Subcutaneous adipose tissue (tissue), 4 donors: Measurements from ENCODE around the gene SLC37A4. TPM values are rescaled to one million over a fixed set of nuclear protein-coding genes. Genes with fewer than 3 reads are reported as not detected.

Source experiments
- CTCF ChIP-seq: fragments of 450-650 bp; IDR thresholded peaks from one replicate; pipeline ENCODE4 v1.5.1; 2016; ENCODE audit warnings: low read depth, mild to moderate bottlenecking, control low read depth, antibody characterized with exemption, moderate library complexity
- total RNA-seq, 4 donors: library from RNA; depleted of rRNA; stranded (reverse); fragments of >200 nt; gene quantifications; one replicate each; pipeline ENCODE4 v1.1.0, GENCODE V29; 2016

SLC37A4 gene
- total RNA-seq, 4 donors from 2014 or later: 8.8 to 19.9 (median 17.4) TPM

GRCh38 chr11:119024430-119025098 is 6.1 kb downstream of the SLC37A4 start:
- no peak for TF ChIP-seq CTCF

GRCh38 chr11:119023741-119024140 is 6.9 kb downstream of the SLC37A4 start:
- TF ChIP-seq CTCF: no peak

GRCh38 chr11:119021631-119022030 is 9.0 kb downstream of the SLC37A4 start:
- TF ChIP-seq CTCF: no peak

GRCh38 chr11:119019996-119020395 is 10.7 kb downstream of the SLC37A4 start:
- TF ChIP-seq CTCF: no peak

- no peak for TF ChIP-seq CTCF
Measured at GRCh38 chr11:119018074-119018938, 12.4 kb downstream of the SLC37A4 start, which contains the start of the genes RPS25 and TRAPPC4. Gene RPS25 (minus strand): TSS chr11:119018343. CDS start chr11:119018284, 59 bp downstream. Gene TRAPPC4 (plus strand): TSS chr11:119018766. CDS start chr11:119018796, 30 bp downstream.

GRCh38 chr11:119016216-119017009 is 14.3 kb downstream of the SLC37A4 start:
- TF ChIP-seq CTCF: no peak
